HG02588 (cell line): Measurements from ENCODE around the gene EXOC2.
"Not testable (repeated sequence)": the region's sequence is repeated elsewhere in the genome, so short reads cannot be mapped to it uniquely, and the experiment has no call there.

Experiments used
- ATAC-seq: cut with Tn5 transposase; IDR thresholded peaks from one replicate; pipeline ENCODE4 v1.9.1; 2021; ENCODE audit warnings: mild to moderate bottlenecking, moderate library complexity; ENCODE audit not compliant: unreplicated experiment

Gene EXOC2

DNA sequence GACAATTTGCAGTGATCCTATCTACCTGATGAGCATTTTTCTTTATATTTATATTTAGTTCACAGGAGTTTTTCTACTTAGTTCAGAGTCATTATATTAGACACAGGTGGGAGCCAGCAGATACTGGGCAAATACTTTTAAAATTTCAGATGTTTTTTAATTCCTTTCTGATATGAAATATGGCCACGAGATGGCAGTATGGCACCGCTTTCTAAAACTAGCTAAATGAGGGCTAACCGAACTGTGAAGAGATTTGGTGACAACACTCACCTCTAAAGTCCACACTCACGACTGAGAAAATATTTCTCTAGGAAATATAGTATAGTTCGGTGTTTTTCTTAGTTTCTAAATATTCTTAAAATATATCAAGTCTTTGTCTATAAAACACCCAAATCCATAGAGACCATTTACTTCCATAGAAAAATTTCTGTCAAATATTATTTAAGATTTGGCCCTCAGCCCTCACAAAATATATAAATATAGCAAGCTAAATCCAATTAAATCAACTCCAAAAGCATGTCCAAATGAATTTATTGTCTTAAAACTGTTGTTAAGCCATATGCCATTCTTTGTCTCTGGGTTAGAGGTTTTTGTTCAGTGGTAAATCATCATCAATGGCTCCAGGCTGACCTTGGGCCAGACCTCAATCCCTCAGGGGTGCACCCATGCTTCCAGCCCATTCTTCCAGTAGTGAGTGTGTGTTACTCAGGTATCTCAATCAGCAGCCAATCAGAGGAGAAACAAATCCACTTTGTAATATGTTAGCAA lies 99.6 kb downstream of the EXOC2 start:
- no peak for ATAC-seq

DNA sequence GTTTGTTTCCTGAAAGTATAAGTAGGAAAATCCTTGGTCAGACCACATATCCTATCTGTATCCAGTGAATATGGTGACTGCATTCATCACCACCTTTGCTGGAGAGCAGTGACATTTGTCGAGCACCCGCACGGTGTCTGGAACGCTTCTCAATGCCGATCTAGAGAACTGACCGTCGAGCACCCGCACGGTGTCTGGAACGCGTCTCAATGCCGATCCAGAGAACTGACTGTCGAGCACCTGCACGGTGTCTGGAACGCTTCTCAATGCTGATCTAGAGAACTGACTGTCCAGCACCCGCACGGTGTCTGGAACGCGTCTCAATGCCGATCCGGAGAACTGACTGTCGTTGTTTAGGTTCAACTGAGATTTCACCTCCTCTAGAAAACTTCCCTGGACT lies 103.8 kb downstream of the EXOC2 start:
- ATAC-seq = no peak

DNA sequence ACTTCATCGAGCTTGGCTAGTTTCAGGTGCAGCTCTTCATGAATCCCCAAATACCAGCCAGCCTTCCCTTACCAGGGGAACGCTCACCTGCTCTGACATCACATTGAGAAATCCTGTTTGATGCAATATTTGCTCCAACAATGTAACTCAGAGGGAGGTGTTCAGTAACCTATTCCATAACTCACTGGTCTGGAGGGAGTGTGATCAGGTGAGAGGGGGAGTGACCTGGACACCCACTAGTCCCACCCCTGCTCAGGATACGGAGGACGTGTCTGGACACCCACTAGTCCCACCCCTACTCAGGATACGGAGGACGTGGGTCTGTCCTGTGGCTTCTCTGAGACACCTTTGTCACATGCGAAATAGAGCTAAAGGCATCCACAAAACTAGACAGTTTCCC lies 106.4 kb downstream of the EXOC2 start:
- no peak for ATAC-seq

DNA sequence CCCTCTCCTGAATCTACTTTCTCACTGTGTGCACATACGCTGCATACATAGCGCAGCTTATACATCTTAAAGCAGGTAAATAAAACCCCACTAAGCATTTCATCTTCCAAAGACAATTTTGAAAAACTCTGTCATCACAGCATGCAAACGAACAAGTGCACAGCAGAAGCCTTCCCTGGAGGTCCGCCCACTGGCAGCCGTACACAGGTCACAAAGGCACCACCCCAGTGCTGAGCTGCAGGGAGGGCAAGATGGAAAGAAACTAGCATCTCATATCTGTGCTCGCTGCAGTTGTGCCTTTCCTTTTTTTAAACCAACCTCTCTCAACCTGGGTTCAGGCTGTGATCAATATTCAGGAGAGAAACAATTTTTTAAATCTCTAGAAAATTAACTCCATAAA lies 109.3 kb downstream of the EXOC2 start:
- no peak for ATAC-seq

DNA sequence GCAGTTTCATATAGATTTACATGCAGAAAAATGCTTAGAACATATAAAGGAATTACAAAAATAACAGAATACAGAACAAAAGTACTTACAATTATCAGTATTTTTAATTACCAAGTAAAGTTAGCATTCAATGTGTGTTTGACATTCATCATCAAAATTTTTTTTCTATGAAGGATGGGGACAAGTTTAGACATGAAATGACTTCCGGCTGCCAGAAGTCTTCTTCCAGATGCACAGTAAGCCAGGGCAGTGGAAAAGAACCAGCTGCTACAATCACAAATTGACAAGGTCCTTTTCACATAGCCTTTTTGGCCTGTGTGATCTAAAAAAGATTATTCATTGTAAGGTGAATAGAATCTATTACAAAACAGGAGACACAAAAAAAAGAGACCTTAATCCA lies 109.8 kb downstream of the EXOC2 start:
- no peak for ATAC-seq

DNA sequence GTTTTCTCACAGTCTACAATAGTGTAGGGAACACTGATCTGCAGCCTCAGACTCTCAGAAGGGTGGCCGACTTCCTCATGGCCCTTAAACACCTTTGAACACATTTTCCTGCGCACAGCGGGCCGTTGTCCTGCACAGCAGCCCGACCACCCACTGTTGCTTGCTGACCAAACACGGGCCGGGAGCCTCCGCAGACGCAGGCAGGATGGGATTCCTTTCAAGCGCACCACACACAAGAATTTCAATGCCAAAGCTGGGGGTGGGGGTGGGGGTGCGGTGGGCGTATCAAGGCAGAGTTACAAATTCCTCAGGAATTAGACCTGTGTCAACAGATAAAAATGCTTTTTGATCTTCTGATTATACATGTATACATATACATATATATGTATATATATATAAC lies 110.6 kb downstream of the EXOC2 start:
- ATAC-seq = no peak

DNA sequence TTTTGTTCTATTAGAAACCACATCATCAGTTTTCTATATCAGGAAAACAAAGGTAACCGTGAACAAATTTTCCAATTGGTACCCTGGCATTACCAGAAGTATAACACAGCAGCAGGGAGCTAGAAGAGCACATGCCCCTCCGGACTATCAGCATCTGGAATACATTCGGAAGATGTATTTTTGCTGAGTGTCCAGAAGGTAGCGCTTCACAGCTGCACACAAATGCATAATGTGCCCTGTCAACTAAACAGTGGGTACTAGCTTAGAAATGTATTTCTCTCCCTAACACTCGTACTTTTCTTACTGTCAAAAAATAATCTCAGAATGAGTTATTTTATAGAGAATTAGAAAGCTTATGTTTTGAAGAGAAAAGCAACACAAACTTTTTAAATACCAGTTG lies 113.6 kb downstream of the EXOC2 start:
- no peak for ATAC-seq

DNA sequence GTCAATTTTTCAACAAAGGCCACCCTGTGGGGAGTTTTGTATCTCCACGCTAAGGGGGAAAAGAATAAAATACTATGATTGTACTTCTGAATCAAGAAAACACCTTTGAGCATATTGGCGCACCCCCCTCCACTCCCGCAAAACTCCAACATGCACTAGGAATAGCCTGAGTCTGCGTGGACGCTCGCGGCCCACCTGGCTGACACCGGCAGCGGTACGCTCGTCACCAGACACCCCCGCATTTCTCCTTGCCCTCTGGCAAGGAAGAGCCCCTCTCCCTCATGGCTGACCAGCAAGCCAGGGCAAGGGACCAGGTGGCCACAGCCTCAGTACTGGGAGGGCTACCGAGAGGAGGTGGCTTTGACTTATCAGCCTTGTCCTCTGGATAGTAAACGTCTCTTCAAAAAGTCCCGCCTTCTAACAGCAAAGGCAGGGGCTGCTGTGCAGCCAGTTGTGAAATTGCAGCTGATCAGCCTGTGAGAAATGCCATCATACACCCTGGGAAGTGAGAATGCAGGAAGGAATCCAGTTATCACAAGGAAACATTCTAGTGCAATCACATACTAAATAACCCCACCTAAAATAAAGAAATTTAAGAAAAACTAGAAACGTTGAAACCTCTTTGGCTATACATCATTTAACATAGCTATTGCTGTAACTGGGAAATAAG lies 120.2 kb downstream of the EXOC2 start:
- no peak for ATAC-seq

DNA sequence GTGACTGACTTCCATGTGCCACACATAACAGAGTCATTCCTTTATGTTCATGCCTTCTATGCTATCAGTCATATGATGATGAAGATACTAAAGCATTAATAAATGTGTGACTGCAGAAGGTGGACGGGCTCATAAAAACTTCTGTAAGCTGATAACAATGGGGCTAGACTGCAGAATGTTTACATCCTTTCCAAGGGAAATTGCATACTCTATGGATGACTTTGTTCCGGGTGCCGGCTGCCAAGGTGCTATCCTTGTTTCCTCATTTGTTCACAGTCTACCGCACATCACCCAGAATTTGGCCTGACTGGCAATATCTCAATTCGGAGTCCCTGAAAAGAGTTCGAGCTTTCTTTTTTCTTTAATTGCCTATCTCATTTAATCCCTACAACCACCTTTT lies 121.0 kb downstream of the EXOC2 start:
- ATAC-seq = no peak

DNA sequence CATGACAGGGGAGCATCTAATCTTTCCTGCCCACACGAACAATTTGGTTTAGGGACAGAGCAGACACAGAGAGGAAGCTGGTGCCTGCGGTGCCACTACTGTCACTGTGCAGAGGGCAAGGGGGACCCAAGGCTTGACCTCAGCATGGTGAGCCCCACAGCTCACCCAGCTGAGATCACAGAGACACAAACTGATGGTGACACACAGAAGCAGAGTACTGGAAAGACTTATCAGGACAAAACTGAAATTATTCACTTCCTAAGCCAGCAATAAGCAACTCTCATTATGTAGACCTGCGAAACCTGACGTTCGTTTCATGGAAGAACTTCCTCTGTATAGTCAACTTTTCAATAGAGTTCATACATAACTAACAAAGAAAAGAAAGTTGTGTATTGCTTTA lies 122.1 kb downstream of the EXOC2 start:
- ATAC-seq = no peak

DNA sequence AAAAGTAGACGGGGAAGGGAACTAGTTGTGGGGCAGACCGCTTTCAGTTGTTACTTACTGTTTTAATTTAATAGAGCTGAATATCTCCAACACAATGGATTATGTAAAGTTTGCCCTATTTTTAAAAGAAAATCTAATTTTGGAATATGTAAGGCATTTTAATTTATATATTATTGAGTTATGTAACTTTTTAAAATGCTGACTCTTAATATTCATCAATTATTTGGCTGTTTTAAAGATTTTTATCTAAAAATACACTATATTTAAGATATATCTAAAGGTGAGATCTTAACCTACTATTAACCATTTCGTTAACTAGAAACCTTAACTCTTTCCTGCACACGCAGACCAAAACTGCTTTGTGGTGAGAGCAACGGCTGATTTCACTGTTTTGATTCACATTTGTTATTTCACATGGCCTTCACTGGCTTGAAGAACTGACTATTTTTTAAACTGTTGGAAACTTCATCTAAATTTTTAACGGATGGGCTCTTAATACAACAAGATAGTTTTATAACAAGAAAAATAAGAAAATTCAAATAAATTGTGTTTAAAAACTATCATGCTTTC lies 123.9 kb downstream of the EXOC2 start:
- ATAC-seq = no peak

DNA sequence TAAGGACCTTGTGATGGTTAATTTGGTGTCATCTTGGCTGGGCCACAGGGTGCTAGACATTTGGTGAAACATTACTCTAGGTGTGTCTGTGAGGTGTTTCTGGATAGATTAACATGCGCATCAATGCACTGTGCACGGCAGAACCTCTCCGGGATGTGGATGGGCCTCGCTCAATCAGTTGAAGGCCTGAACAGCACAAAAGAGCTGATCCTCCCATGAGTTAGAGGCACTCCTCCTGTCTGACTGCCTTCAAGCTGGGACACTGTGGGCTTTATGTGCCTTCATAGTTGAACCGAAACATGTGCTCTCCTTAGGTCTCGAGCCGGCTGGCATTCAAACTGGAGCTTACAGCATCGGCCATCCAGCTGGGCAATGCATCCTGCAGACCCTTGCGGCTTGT lies 124.9 kb downstream of the EXOC2 start:
- ATAC-seq = no peak

DNA sequence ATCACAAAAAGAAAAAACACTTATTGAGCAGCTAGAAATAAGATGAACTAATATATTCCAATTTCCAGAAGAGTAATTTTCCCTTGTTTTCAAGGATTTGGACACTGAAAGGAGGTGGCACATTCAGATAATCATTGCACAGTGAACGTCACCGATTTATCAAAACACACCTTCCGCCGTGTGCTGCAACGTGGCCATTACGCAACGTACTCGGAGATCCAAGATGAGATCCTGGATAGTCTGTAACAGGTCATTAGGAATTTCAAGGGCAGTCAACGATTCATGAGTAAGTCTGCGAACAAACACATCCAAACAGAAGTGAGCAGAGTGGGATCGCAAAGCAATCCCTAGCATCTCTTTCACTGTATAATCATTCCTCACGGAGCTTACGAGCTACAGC lies 129.1 kb downstream of the EXOC2 start:
- ATAC-seq = no peak

DNA sequence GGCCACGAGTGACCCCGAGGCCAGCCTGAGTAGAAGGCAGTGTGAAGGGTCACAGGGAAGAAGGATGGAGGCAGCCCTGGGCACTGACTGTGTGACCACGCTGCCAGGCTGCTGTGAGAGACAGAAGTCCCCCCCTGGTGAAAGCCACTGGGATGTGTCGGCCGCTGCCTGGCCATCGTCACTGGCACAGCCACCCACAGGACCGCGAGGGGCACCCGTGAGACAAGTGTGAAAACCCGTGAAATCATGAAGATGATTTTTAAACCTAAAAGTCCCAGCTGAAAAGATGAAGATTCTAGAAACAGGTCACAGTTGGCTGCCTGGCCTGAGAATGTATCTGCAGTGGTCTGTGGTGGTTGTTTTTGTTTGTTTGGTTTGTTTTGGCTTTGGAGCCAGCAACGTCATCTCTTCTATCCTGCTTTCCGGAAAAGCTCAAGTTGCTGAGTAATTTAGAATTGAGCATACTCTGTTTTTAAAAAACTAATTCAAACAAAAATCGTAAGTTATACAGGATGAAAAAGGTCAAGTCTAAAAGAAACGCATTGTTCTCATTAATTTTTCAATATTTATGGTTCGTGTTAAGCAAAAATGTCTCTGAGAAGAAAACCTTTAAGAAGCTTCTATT lies 130.8 kb downstream of the EXOC2 start:
- ATAC-seq = no peak

DNA sequence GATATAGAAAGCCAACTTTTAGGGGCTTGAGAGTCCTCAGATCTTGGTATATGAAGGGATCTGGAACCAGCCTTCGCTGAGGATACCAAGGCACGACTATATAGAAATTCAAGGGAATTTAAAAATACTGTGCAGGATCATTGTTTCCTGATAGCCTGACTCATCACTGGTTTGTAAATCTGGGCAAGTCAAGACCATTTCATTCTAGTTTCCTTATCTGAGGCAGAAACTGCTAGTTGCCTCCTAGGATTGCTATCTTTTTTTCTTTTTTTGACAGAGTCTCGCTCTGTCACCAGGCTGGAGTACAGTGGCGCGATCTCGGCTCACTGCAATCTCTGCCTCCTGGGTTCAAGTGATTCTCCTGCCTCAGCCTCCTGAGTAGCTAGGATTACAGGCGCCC lies 131.6 kb downstream of the EXOC2 start:
- ATAC-seq = not testable (repeated sequence)

DNA sequence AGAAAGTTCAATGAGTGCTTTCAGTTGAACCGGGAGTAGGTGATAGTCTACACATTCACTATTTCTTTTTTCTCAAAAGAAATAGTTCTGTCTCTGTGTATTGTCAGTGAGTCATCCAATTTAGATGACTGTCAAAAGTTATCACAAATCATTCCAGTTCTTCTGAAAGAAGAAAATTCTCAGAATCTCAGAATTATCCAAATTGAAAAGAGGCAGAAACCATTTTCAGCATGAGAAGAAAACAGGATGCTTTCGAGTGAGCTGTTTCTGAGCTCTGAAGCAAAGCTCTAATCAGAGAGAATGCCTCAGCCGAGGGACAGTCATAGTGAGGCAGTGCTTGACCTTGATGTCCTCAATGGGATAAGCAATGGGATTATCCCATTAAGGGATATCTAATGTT lies 134.0 kb downstream of the EXOC2 start:
- ATAC-seq = no peak

DNA sequence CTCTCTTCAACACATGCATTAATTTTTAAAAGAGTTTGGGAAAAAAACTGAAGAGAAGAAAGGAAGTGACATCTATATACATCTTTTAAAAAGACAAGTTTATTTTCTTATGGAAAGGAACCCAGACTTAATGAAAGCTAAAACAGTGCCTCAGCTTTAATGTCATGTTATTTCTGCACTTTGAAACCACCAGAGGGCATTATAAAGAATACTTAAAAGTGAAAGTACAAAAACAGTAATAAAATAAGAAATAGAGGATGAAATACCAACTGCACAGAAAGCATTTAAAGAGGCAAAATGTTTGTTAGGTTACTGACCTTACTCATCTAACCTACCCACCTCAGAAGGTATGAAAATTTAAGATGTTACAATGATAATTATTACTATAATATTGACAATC lies 134.8 kb downstream of the EXOC2 start:
- no peak for ATAC-seq

DNA sequence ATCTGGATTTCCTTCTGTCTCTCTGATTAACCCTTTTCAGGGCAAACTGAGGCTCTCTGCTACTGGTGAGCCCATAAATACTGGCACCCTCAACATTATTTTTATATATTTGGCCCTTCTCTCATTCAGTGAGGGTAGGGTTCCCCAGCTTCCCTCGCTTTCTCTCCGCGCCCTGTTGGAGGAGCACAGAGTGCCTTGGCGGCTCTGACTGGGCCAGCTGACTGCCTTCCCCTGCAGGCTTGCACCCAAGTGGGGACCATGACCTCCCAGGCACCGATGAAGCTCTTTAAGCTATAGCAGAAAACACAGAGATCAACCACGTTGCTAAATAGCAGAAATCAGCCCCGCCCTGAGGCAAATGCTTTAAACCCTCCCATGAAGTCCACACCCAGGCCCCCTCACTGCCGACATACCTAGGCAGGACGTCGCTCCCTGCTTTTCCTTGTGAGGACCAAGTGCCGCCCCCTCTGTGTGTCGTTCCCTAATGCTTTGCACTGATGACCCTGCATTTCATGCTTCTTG lies 141.0 kb downstream of the EXOC2 start:
- no peak for ATAC-seq

DNA sequence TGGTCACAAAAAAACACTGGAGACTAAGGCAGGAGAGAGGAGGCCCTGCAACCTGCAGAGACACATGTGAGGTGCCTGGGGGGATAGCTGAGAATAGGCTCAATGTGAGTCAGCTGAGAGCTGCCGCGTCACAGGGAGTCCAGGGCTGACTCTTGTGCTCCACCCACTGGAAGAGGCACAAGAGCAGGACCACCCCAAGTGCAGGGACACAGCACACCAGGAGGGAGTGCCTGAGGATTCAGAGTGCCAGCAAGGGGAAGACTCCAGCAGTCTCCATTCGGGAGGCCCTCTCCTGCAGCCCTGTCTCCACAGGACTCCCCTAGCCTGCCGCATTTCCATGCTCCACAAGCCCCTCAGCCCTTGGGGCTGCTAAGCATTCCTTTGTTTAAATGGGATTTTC lies 141.5 kb downstream of the EXOC2 start:
- ATAC-seq = no peak

DNA sequence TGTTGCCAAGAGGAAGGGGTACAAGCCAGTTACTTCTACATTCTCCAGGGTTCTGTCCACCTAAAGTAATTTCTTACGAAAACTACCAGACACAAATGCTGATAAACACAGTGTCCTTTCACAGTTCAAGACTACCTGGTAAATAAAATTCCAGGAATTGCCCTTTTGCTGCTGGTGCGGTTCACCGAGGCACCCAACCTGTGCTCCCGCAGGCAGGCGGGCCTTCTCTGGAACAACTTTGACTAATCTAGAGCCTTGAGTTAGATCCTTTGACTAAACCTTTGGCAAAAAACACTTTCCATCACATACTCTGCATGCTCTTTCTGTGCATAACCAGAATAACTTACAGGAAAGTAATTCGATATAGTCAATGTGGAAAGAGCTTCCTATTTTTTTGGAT lies 143.0 kb downstream of the EXOC2 start:
- ATAC-seq = no peak

DNA sequence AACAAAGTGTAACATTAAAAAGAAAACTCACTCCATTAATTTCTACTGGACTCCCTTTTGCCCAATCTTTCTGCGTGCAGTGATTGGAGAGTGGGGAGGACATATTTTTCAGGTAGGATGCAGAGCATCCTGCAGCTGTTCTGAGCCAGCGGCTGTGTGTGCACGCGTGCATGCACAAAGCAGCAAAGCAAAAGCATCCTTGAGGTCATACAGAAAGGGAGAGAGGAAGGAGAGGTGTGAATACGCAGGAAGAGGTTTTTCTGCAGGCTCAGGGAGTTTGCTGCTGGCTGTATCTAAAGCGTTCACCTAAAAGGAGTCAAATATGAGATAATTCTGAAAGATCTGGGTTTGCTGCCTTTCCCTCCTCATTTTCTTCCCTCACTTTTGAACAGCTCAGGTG lies 144.4 kb downstream of the EXOC2 start:
- no peak for ATAC-seq

DNA sequence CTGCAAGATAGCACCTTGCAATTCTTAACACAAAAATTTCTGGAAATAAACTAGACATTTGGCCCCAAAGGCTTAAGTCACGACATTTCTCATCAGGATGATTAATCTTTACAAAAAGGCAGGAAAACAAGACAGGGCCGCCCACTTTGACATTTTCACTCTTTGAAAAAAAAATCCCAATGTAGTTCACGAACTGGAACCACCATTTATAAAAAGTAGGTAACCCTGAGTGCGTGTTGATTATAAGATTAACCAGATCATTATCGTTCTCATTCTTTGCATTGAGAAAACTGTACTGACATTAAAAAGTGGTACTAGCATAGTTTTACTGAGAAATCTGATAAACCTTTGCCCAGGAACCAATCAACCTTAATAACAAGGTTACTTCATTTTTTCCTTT lies 144.8 kb downstream of the EXOC2 start:
- no peak for ATAC-seq
